Spleen (tissue), 11 donors: ENCODE results near the gene TMEM179. TPM values are rescaled to one million over a fixed set of nuclear protein-coding genes. Genes with fewer than 3 reads are reported as not detected.

Source experiments
- DNase-seq: peaks from one replicate; pipeline ENCODE4 v3.0.0-alpha.2; 2020
- H3K27ac ChIP-seq, 8 donors: fragments of 200-600 bp; sonication (generic) in 7 of 8; 1 replicate in 4 of 8; 2 replicates in 4 of 8; pipeline versions ENCODE4 v1.5.0 to v1.8.0; 2016 to 2021; ENCODE audit warnings: inconsistent platforms in 4 of 8, mild to moderate bottlenecking in 4 of 8, moderate library complexity in 1 of 8
- H3K27me3 ChIP-seq, 7 donors: fragments of 200-600 bp; sonication (generic) in 6 of 7; replicated peaks in 1 of 7; 1 replicate in 4 of 7; 2 replicates in 3 of 7; pipeline versions ENCODE4 v1.5.0 to v1.8.0; 2016 to 2021; ENCODE audit warnings: inconsistent platforms in 3 of 7, mild to moderate bottlenecking in 1 of 7
- H3K36me3 ChIP-seq, 6 donors: fragments of 200-600 bp; sonication (generic) in 5 of 6; 1 replicate in 4 of 6; 2 replicates in 2 of 6; pipeline versions ENCODE4 v1.5.0 to v1.8.0; 2016 to 2021; ENCODE audit warnings: inconsistent platforms in 2 of 6
- H3K4me1 ChIP-seq, 6 donors: fragments of 200-600 bp; sonication (generic) in 5 of 6; 1 replicate in 3 of 6; 2 replicates in 3 of 6; pipeline versions ENCODE4 v1.5.0 to v1.8.0; 2016 to 2021; ENCODE audit warnings: inconsistent platforms in 3 of 6
- H3K4me3 ChIP-seq, 8 donors: fragments of 200-600 bp; sonication (generic) in 7 of 8; 1 replicate in 4 of 8; 2 replicates in 4 of 8; pipeline versions ENCODE4 v1.5.0 to v1.8.0; 2016 to 2021; ENCODE audit warnings: inconsistent platforms in 4 of 8, mild to moderate bottlenecking in 4 of 8, moderate library complexity in 2 of 8
- H3K9me3 ChIP-seq, 8 donors: fragments of 200-600 bp; sonication (generic) in 7 of 8; 1 replicate in 4 of 8; 2 replicates in 4 of 8; pipeline versions ENCODE4 v1.5.0 to v1.8.0; 2016 to 2021; ENCODE audit warnings: inconsistent platforms in 4 of 8
- CTCF ChIP-seq, 11 experiments: fragments of 200-600 bp in 7 of 11; fragments of 450-650 bp in 4 of 11; sonication (generic) in 4 of 11; IDR thresholded peaks in 8 of 11; conservative IDR thresholded peaks in 3 of 11; 1 replicate in 7 of 11; 2 replicates in 4 of 11; pipeline versions ENCODE4 v1.4.0 to v1.8.0; 2016 to 2021; ENCODE audit warnings: antibody characterized with exemption in 11 of 11, inconsistent platforms in 4 of 11, mild to moderate bottlenecking in 1 of 11
- POLR2A ChIP-seq, 3 donors: fragments of 450-650 bp; IDR thresholded peaks; one replicate each; pipeline ENCODE4 v1.5.1; 2017; ENCODE audit warnings: antibody characterized with exemption in 3 of 3, mild to moderate bottlenecking in 1 of 3
- POLR2AphosphoS5 ChIP-seq, 3 donors: sonication (generic); formaldehyde crosslinking; IDR thresholded peaks; one replicate each; pipeline ENCODE4 v1.5.1; 2017; ENCODE audit warnings: antibody characterized with exemption in 3 of 3
- WGBS, 5 donors: extraction: QIAGEN DNeasy Blood & Tissue Kit in 3 of 5; methylation state at CpG; one replicate each; pipeline versions ENCODE4 v1.1.5 to v1.1.7; 2013 to 2018; 5-methylcytosine and 5-hydroxymethylcytosine counted together
- intact Hi-C: fragments of 100-400 bp; cut with DNase I; formaldehyde crosslinking; loops from one replicate; pipeline ENCODE4 v1.15.0; 2023; ENCODE audit warnings: low total_unique reads
- polyA plus RNA-seq, 3 donors: library from polyadenylated mRNA; stranded (reverse); fragments of 200-250 nt; gene quantifications; one replicate each; pipeline ENCODE4 v1.2.1, GENCODE V29; 2013
- total RNA-seq, 7 donors: library from RNA; depleted of rRNA in 3 of 7; stranded (reverse); fragments of >200 nt in 3 of 7; fragmentation: NEBNext Ultra II Directional in 4 of 7; extraction: Animal tissue kit (Norgen Biotek cat#: 25700) in 4 of 7; gene quantifications; one replicate each; pipeline versions ENCODE4 v1.1.0 to v1.2.1, GENCODE V29; 2016 to 2021
- donor health status: healthy with polysubstance abuse.
- donor health status: DM: no; HTN: no; CAD: no; lungs with moderate emphysema.
- donor health status: DM: no; HTN: no; CAD: no.
- donor health status: Bipolar disorder and iron deficiency.
- donor health status: healthy.
- donor health status: DM: no; HTN: no; CAD: no.
- donor health status: DM: yes; HTN: yes; CAD: no.

The TMEM179 gene
- total and polyA plus RNA-seq, 10 donors = 0.08 TPM; not detected in 9

GRCh38 chr14:104551851-104552737 is 52.5 kb downstream of the TMEM179 start:
- Histone ChIP-seq H3K27me3 (peaks cover 0 to 56% (median 0%) of the 10 kb centered on the region in 7 donors), H3K4me3 (no peak overlapping the region), H3K27ac (no peak overlapping the region), H3K36me3 (no peaks in the 10 kb centered on the region), H3K4me1 (no peaks in the 10 kb centered on the region), H3K9me3 (no peaks in the 10 kb centered on the region)
- peak; percentile 67 for DNase-seq
- TF ChIP-seq CTCF (IDR thresholded peaks at IDR 0.05 in 8 of 11, conservative IDR thresholded peaks at IDR 0.05 in 3 of 11) (no peak), POLR2AphosphoS5 (IDR thresholded peaks at IDR 0.05) (no peak), POLR2A (IDR thresholded peaks at IDR 0.05) (no peak)
- intact Hi-C loops = no loop called here
- 84 to 89% (median 85%) methylated on average over 18 to 33 of the region's 33 CpGs for WGBS, 5 donors

- TF ChIP-seq CTCF (IDR thresholded peaks at IDR 0.05 in 8 of 11, conservative IDR thresholded peaks at IDR 0.05 in 3 of 11) = no peak
- TF ChIP-seq POLR2AphosphoS5 (IDR thresholded peaks at IDR 0.05) = no peak
- no peak for TF ChIP-seq POLR2A (IDR thresholded peaks at IDR 0.05)
- intact Hi-C loops = no loop called here
- Histone ChIP-seq H3K4me3 (no peak overlapping the region), H3K4me1 (peaks cover 0 to 4% (median 0%) of the 10 kb centered on the region in 6 donors), H3K27ac (no peak overlapping the region), H3K27me3 (peaks cover 0 to 61% (median 0%) of the 10 kb centered on the region in 7 donors), H3K9me3 (no peaks in the 10 kb centered on the region), H3K36me3 (no peaks in the 10 kb centered on the region)
- no peak for DNase-seq
- WGBS, 5 donors = 81 to 86% (median 83%) methylated on average over 18 to 24 of the region's 24 CpGs
These were observed 53.5 kb downstream of the TMEM179 start for GRCh38 chr14:104550861-104551728.

- 82 to 90% (median 86%) methylated on average over 13 of the region's 13 CpGs for WGBS, 5 donors
These were observed 54.2 kb downstream of the TMEM179 start for GRCh38 chr14:104550340-104550860.

More at GRCh38 chr14:104550340-104550860, 54.2 kb downstream of the TMEM179 start:
- peak; percentile 51 for DNase-seq
- intact Hi-C loops = no loop called here
- H3K4me1 ChIP-seq = peaks cover 0 to 11% (median 0%) of the 10 kb centered on the region in 6 donors
- TF ChIP-seq CTCF (IDR thresholded peaks at IDR 0.05 in 8 of 11, conservative IDR thresholded peaks at IDR 0.05 in 3 of 11) = no peak
- TF ChIP-seq POLR2AphosphoS5 (IDR thresholded peaks at IDR 0.05) = no peak
- TF ChIP-seq POLR2A (IDR thresholded peaks at IDR 0.05) = no peak
- H3K27me3 ChIP-seq = peaks cover 0 to 62% (median 0%) of the 10 kb centered on the region in 7 donors
- no peak overlapping the region for H3K27ac ChIP-seq
- H3K36me3 ChIP-seq = no peaks in the 10 kb centered on the region
- H3K4me3 ChIP-seq = no peak overlapping the region
- H3K9me3 ChIP-seq = no peaks in the 10 kb centered on the region
